ENCODE data around the gene CNTN4.

DNA sequence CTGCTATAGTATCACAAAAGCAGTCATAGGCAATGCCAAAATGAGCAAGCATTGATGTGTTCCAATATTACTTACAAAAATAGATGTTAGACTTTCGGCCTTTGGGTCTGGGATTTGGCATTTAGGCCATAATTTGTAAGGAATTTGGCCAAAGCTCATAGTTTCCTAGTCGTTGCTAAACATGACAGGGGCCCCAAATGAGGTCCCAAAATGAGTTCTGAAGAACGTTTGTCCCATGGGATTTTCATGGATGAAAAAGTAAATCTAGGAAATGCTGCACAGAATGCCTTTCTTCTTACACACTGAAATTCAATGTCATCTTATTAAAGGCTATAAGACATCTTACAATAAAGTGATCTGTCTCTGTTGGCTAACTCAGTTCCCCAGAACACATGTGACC lies 456.0 kb downstream of the CNTN4 start:
- TF ChIP-seq, protein P1, sequence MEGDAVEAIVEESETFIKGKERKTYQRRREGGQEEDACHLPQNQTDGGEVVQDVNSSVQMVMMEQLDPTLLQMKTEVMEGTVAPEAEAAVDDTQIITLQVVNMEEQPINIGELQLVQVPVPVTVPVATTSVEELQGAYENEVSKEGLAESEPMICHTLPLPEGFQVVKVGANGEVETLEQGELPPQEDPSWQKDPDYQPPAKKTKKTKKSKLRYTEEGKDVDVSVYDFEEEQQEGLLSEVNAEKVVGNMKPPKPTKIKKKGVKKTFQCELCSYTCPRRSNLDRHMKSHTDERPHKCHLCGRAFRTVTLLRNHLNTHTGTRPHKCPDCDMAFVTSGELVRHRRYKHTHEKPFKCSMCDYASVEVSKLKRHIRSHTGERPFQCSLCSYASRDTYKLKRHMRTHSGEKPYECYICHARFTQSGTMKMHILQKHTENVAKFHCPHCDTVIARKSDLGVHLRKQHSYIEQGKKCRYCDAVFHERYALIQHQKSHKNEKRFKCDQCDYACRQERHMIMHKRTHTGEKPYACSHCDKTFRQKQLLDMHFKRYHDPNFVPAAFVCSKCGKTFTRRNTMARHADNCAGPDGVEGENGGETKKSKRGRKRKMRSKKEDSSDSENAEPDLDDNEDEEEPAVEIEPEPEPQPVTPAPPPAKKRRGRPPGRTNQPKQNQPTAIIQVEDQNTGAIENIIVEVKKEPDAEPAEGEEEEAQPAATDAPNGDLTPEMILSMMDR (IDR thresholded peaks at IDR 0.05; ENCODE audit: low read length) = no peak
- no peak for TF ChIP-seq EZH2 (IDR thresholded peaks at IDR 0.05; ENCODE audit: borderline replicate concordance, low read length)
